ENCODE results near the gene ARHGDIG. TPM values are rescaled to one million over a fixed set of nuclear protein-coding genes. Genes with fewer than 3 reads are reported as not detected.

The ARHGDIG gene
- polyA plus RNA-seq, 3 donors: not detected

DNA sequence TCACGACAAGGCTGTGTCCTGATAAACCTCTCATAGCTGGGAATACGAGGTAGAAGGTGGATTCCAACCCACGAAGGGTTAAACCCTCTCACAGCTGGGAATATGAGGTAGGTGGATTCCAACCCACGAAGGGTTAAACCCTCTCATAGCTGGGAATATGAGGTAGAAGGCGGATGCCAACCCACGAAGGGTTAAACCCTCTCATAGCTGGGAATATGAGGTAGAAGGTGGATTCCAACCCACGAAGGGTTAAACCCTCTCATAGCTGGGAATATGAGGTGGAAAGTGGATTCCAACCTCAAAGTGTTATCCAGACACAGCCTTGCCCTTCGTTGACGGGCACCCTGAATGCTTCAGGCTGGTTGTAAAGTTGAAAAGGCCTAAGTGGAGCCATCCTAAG lies 41.1 kb downstream of the ARHGDIG start:
- intact Hi-C loops (cut with micrococcal nuclease): no loop called here
- TF ChIP-seq, protein P1, sequence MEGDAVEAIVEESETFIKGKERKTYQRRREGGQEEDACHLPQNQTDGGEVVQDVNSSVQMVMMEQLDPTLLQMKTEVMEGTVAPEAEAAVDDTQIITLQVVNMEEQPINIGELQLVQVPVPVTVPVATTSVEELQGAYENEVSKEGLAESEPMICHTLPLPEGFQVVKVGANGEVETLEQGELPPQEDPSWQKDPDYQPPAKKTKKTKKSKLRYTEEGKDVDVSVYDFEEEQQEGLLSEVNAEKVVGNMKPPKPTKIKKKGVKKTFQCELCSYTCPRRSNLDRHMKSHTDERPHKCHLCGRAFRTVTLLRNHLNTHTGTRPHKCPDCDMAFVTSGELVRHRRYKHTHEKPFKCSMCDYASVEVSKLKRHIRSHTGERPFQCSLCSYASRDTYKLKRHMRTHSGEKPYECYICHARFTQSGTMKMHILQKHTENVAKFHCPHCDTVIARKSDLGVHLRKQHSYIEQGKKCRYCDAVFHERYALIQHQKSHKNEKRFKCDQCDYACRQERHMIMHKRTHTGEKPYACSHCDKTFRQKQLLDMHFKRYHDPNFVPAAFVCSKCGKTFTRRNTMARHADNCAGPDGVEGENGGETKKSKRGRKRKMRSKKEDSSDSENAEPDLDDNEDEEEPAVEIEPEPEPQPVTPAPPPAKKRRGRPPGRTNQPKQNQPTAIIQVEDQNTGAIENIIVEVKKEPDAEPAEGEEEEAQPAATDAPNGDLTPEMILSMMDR (IDR thresholded peaks at IDR 0.05): no peak
- Histone ChIP-seq H3K4me2 (replicated peaks; ENCODE audit: extremely low read depth, low read length, poor library complexity, severe bottlenecking) (no peak overlapping the region), H3K36me3 (replicated peaks in 1 of 2; ENCODE audit: control insufficient read depth in 1 of 2, insufficient read depth in 2 of 2, low read length in 2 of 2) (peaks cover 13 to 33% of the 10 kb centered on the region in 2 donors), H4K20me1 (ENCODE audit: insufficient read depth, low read length) (peaks cover 77% of the 10 kb centered on the region), H3K4me1 (ENCODE audit: control insufficient read depth in 1 of 2, insufficient read depth in 2 of 2, low read length in 2 of 2) (peaks cover 26 to 28% of the 10 kb centered on the region in 2 donors), H3K79me2 (ENCODE audit: insufficient read depth, low read length) (peaks cover 92% of the 10 kb centered on the region), H3K4me3 (replicated peaks in 1 of 3; ENCODE audit: low read depth in 2 of 3, low read length in 3 of 3) (no peak overlapping the region), H3K9ac (ENCODE audit: insufficient read depth, low read length, poor library complexity, severe bottlenecking) (no peak overlapping the region), H3K27me3 (ENCODE audit: control insufficient read depth in 2 of 2, insufficient read depth in 2 of 2, low read length in 2 of 2) (no peaks in the 10 kb centered on the region), H3K27ac (ENCODE audit: low read depth in 1 of 2, low read length in 2 of 2) (peak overlapping the region in 1 of 2 donors; percentile 38), H2AFZ (ENCODE audit: insufficient read depth, low read depth, low read length, poor library complexity, severe bottlenecking) (no peak overlapping the region), H3K9me3 (replicated peaks in 1 of 2; ENCODE audit: control insufficient read depth in 1 of 2, insufficient read depth in 1 of 2, low read length in 2 of 2) (no peaks in the 10 kb centered on the region)
- Mint-ChIP-seq H3K4me1 (peaks cover 34% of the 10 kb centered on the region), H3K27ac (peak overlapping the region in 3 of 7 donors; percentile 48 to 80 (median 64)), H3K27me3 (ENCODE audit: low read depth in 3 of 3) (peaks cover 0 to 1% (median 0%) of the 10 kb centered on the region in 3 donors), H3K9me3 (no peaks in the 10 kb centered on the region), H3K4me3 (no peak overlapping the region), H3K36me3 (peaks cover 25 to 27% of the 10 kb centered on the region in 2 donors)
- 76% methylated on average over 3 of the region's 9 CpGs for WGBS (ENCODE audit: insufficient coverage)
- DNase-seq: no peak

DNA sequence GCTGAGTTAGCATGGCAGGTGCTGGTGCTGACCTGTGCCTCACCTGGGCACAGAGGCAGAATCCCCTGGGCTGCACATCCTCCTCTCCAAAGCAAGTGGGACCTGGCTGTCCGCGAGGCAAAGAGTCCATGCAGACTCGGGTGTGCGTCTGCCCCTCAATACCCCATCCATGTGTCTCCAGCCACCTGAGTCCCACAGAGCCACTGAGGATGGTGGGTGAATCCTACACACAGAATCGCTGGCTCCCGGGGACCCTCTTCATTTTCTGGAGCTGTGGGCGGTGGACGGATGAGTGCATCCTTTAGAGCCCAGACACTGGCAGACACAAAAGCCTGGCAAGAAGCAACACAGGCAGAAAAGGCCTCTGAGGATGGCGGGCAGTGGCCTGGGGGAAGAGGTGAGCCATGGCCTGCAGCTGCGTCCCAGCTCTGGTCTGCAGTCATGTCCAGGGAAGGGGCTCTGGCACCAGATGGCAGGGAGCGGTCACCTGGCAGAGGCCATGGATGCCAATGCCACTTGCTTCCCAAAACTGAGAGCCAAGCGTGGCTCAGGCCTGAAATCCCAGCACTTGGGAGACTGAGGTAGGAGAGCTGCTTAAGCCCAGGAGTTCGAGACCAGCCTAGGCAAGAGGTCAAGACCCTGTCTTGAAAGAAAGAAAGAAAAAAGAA lies 42.2 kb downstream of the ARHGDIG start:
- Histone ChIP-seq H3K4me3 (replicated peaks in 1 of 3; ENCODE audit: low read depth in 2 of 3, low read length in 3 of 3) (no peak overlapping the region), H4K20me1 (ENCODE audit: insufficient read depth, low read length) (peaks cover 74% of the 10 kb centered on the region), H3K9me3 (replicated peaks in 1 of 2; ENCODE audit: control insufficient read depth in 1 of 2, insufficient read depth in 1 of 2, low read length in 2 of 2) (no peaks in the 10 kb centered on the region), H3K27ac (ENCODE audit: low read depth in 1 of 2, low read length in 2 of 2) (no peak overlapping the region), H3K79me2 (ENCODE audit: insufficient read depth, low read length) (peaks cover 89% of the 10 kb centered on the region), H3K4me1 (ENCODE audit: control insufficient read depth in 1 of 2, insufficient read depth in 2 of 2, low read length in 2 of 2) (peaks cover 37 to 39% of the 10 kb centered on the region in 2 donors), H3K36me3 (replicated peaks in 1 of 2; ENCODE audit: control insufficient read depth in 1 of 2, insufficient read depth in 2 of 2, low read length in 2 of 2) (peaks cover 13 to 26% of the 10 kb centered on the region in 2 donors), H3K4me2 (replicated peaks; ENCODE audit: extremely low read depth, low read length, poor library complexity, severe bottlenecking) (no peak overlapping the region), H3K27me3 (ENCODE audit: control insufficient read depth in 2 of 2, insufficient read depth in 2 of 2, low read length in 2 of 2) (no peaks in the 10 kb centered on the region), H2AFZ (ENCODE audit: insufficient read depth, low read depth, low read length, poor library complexity, severe bottlenecking) (no peak overlapping the region), H3K9ac (ENCODE audit: insufficient read depth, low read length, poor library complexity, severe bottlenecking) (no peak overlapping the region)
- intact Hi-C loops (cut with micrococcal nuclease): no loop called here
- TF ChIP-seq, protein P1 (IDR thresholded peaks at IDR 0.05): no peak
- no peak overlapping the region for H3K4me3 Mint-ChIP-seq
- DNase-seq: no peak
- H3K27ac Mint-ChIP-seq: peak overlapping the region in 3 of 7 donors; percentile 4 to 57 (median 47)
- H3K9me3 Mint-ChIP-seq: no peaks in the 10 kb centered on the region
- H3K27me3 Mint-ChIP-seq (ENCODE audit: low read depth in 3 of 3): peaks cover 0 to 1% (median 0%) of the 10 kb centered on the region in 3 donors
- peaks cover 22 to 27% of the 10 kb centered on the region in 2 donors for H3K36me3 Mint-ChIP-seq
- H3K4me1 Mint-ChIP-seq: peaks cover 42% of the 10 kb centered on the region
- 96% methylated on average over 9 of the region's 13 CpGs for WGBS (ENCODE audit: insufficient coverage)

All from CD14-positive monocyte (primary cell).